NB4 (cell line): Measurements from ENCODE around the gene LMCD1.
A peak's percentile ranks its signal among the peaks of the same experiment; 100 is the strongest.
"Not testable (repeated sequence)": the region's sequence is repeated elsewhere in the genome, so short reads cannot be mapped to it uniquely, and the experiment has no call there.

ENCODE experiments used
- DNase-seq: peaks from one replicate; pipeline ENCODE4 v3.0.0; 2010; ENCODE audit warnings: low read depth
- H3K4me3 ChIP-seq: one replicate; pipeline ENCODE4 v1.5.1; 2011; ENCODE audit warnings: mild to moderate bottlenecking, low read depth, low read length, moderate library complexity
- CTCF ChIP-seq: IDR thresholded peaks from one replicate; pipeline ENCODE4 v1.5.1; 2012; ENCODE audit warnings: low read depth, low read length
- MYC ChIP-seq: IDR thresholded peaks from 2 replicates; pipeline ENCODE4 v1.6.1; 2011; ENCODE audit warnings: low read depth, low read length
- POLR2A ChIP-seq: IDR thresholded peaks from 2 replicates; pipeline ENCODE4 v1.6.1; 2011; ENCODE audit warnings: mild to moderate bottlenecking; ENCODE audit not compliant: insufficient read length; ENCODE audit errors: extremely low read depth
- TF ChIP-seq, protein P1 (sequence below): IDR thresholded peaks from 2 replicates; pipeline ENCODE4 v1.6.1; 2011; ENCODE audit warnings: low read depth, low read length

LMCD1 gene

GRCh38 chr3:8578282-8578681 lies 76.7 kb downstream of the LMCD1 start:
- no peak overlapping the region for H3K4me3 ChIP-seq
- DNase-seq: no peak
- TF ChIP-seq CTCF (no peak), MYC (no peak), POLR2A (no peak)
- TF ChIP-seq, protein P1, sequence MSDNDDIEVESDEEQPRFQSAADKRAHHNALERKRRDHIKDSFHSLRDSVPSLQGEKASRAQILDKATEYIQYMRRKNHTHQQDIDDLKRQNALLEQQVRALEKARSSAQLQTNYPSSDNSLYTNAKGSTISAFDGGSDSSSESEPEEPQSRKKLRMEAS: no peak

GRCh38 chr3:8579096-8579495 lies 77.5 kb downstream of the LMCD1 start:
- DNase-seq: peak; percentile 72
- TF ChIP-seq, protein P1: no peak
- TF ChIP-seq MYC: no peak
- TF ChIP-seq CTCF: no peak
- TF ChIP-seq POLR2A: no peak

DNA sequence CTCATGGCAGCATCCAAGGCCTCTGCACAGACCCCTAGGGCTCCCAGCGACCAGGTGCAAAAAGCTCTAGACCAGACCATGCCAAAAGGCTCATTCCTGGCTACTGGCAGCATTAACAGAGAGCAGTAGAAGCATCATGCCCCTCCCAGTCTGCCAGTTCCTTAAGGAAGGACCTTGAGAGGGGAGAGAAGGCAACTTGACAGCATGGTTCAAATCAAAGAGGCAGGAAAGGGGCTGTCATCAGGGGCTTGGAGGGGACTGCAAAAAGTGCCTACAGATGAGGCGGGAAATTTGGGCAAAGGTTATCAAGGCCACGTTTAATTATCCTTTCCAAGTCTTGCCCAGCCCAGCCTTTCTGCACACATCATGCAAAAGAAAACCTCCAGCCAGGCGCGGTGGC lies 78.3 kb downstream of the LMCD1 start:
- no peak overlapping the region for H3K4me3 ChIP-seq
- DNase-seq: no peak
- no peak for TF ChIP-seq MYC
- TF ChIP-seq, protein P1: no peak
- no peak for TF ChIP-seq POLR2A
- TF ChIP-seq CTCF: no peak

More at GRCh38 chr3:8579096-8579495, 77.5 kb downstream of the LMCD1 start:
- H3K4me3 ChIP-seq: no peak overlapping the region

DNA sequence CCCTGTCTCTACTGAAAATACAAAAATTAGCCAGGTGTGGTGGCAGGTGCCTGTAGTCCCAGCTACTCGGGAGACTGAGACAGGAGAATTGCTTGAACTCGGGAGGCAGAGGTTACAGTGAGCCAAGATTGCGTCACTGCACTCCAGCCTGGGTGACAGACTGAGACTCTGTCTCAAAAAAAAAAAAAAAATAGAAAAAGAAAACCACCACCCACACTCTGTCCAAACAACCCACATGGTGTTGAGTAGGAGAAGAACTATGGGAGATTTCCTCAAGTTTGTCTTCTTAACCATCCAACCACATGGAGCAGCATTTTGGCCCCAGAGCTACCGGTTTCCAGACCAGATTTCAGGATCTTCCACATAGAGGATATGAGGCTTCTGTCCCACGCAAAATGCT lies 78.8 kb downstream of the LMCD1 start:
- H3K4me3 ChIP-seq: not testable (repeated sequence)
- DNase-seq: peak; percentile 15

DNA sequence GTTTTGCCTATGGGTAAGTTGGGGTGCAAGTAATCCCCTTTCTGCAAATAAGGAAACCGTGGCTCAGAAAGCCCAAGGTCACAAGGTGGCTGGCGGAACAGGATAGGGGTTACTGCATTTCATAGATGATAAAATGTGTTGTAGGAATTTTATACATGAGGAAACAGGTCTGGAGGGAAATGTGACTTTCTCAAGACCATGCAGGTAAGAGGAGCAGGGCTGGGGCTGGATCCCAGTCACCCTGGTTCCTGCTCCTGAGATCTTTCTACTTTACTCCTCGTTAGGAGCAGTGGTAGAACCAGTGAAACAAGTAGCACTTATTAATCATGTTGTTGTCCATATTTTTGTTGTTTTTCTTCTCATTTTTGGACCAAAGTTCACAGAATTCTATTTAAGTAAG lies 79.8 kb downstream of the LMCD1 start:
- no peak for DNase-seq
- TF ChIP-seq MYC (no peak), CTCF (no peak), POLR2A (no peak)
- TF ChIP-seq, protein P1: no peak
- no peak overlapping the region for H3K4me3 ChIP-seq

GRCh38 chr3:8581806-8582445 lies 80.3 kb downstream of the LMCD1 start:
- DNase-seq: no peak
- TF ChIP-seq MYC: no peak
- TF ChIP-seq, protein P1: no peak
- no peak for TF ChIP-seq POLR2A
- TF ChIP-seq CTCF: no peak
- H3K4me3 ChIP-seq: no peak overlapping the region
